SK-MEL-5 (cell line): ENCODE data around the gene CCDC88B. TPM values are rescaled to one million over a fixed set of nuclear protein-coding genes. Genes with fewer than 3 reads are reported as not detected.
"Not testable (repeated sequence)": the region's sequence is repeated elsewhere in the genome, so short reads cannot be mapped to it uniquely, and the experiment has no call there.

Source experiments
- DNase-seq: peaks from one replicate; pipeline ENCODE4 v3.0.0-alpha.2; 2016; ENCODE audit warnings: low read depth, low spot score
- in situ Hi-C: cut with HindIII; loops from 2 replicates; pipeline ENCODE4 v1.10.0; 2016; ENCODE audit warnings: low sequenced_read_pairs, high pct_unique_total_duplicates, low pct_unique_long_range_greater_than_20kb
- total RNA-seq: library from RNA; depleted of rRNA; stranded (reverse); fragments of >200 nt; shearing (Covaris generic); gene quantifications from 2 replicates; pipeline ENCODE4 v1.2.3, GENCODE V29; 2014

CCDC88B gene
- total RNA-seq, 1 experiment from 2014 or later: 2.0 TPM

DNA sequence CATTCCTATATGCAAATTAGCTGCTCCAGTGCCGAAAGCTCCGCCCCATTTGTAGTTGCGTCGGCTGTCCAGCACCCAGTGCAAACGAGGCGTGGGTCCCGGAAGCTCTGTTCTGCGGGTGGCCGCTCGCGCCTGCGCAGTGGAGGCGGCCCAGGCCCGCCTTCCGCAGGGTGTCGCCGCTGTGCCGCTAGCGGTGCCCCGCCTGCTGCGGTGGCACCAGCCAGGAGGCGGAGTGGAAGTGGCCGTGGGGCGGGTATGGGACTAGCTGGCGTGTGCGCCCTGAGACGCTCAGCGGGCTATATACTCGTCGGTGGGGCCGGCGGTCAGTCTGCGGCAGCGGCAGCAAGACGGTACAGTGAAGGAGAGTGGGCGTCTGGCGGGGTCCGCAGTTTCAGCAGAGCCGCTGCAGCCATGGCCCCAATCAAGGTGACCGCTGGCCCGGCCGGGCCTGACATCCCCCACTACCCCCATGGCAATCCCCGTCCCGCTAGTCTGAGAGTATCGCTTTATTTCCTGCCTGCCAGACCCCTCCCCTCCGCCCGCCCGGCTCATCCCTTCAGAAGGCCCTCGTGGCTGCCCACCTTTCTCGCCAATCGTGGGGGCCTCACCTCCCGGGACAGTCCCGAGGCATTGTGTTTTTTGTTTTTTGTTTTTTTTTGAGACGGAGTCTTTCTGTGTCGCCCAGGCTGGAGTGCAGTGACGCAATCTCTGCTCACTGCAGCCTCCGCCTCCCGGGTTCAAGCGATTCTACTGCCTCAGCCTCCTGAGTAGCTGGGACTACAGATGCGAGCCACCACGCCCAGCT is 21.8 kb upstream of the CCDC88B start, which contains the start of gene PRDX5:
PRDX5 (plus strand) TSS at position 161 of the 805 bp plus-strand sequence; CDS start at position 256, 95 bp downstream.
- DNase-seq: peak; percentile 94
- in situ Hi-C loops: no loop called here

DNA sequence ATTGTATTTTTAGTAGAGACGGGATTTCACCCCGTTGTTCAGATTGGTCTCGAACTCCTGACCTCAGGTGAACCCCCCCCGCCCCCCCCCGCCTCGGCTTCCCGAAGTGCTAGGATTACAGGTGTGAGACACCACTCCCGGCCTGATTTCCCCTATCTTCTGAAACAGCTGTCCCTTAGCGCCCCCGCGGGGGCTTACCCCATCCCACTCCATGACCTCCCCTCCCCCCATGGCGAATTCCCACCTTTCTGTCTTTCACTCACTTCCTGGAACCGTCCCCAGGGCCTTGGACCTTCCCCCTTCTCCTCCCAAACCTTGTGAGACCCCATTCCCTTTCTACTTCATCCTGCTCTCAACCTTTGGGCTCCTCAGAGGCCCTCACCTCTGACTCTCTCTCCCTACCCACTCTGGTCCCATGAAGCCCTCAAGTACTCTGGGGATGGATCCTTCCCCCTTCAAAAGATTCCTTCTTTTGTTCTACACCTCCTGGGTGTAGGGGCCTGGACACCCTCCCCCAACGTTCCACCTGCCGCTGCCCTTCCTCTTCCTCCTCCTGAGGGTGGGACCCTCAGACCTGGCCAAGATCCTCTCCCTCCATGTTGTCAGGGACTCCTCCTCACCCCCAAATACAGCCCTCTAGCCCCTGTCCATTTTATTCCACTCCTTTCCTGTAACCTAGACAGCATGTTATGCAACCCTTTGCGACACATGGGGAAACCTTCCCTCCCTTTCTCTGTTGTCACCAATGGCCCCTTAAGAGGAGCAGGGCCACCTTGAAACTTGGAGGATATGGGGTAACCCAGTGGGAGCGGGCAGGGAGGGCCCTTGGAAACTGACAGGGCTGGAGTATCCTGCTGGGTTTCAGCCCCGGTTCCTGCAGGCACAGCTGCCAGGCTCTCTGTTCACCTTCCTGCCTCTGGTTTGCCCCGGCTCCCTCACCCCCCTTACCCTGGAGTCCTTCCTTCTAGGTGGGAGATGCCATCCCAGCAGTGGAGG is 20.9 kb upstream of the CCDC88B start:
- no peak for DNase-seq
- in situ Hi-C loops: no loop called here

DNA sequence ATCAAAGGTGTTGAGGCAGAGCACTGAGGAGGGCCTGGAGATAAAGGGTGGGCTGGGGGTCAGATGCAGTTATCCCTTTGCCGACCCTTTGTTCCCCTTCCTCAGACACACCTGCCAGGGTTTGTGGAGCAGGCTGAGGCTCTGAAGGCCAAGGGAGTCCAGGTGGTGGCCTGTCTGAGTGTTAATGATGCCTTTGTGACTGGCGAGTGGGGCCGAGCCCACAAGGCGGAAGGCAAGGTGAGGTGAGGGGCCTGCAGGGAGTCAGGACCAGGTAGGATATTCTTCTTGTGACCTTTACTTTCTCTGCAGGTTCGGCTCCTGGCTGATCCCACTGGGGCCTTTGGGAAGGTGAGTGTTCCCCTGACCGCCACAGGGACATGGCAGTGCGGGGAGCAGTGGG is 19.4 kb upstream of the CCDC88B start:
- in situ Hi-C loops: no loop called here
- DNase-seq: no peak

DNA sequence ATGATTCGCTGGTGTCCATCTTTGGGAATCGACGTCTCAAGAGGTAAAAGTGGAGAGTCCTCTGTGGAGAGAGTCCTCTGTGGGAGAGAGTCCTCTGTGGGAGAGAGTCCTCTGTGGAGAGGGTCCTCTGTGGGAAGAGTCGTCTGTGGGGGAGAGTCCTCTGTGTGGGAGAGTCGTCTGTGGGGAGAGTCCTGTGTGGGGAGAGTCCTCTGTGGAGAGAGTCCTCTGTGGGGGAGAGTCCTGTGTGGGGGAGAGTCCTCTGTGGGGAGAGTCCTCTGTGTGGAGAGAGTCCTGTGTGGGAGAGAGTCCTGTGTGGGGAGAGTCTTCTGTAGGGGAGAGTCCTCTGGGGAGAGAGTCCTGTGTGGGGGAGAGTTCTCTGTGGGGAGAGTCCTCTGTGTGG is 19.0 kb upstream of the CCDC88B start:
- no peak for DNase-seq
- in situ Hi-C loops: no loop called here

DNA sequence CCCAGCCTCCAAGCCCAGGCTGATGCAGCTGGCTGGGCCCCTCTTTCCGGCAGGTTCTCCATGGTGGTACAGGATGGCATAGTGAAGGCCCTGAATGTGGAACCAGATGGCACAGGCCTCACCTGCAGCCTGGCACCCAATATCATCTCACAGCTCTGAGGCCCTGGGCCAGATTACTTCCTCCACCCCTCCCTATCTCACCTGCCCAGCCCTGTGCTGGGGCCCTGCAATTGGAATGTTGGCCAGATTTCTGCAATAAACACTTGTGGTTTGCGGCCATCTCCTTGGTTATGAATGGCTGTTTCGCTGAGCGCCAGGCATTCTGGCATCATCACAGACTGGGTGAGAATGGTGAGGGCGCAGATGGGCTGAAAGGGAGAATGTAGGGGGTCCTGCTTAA is 18.5 kb upstream of the CCDC88B start:
- in situ Hi-C loops: no loop called here
- DNase-seq: no peak

DNA sequence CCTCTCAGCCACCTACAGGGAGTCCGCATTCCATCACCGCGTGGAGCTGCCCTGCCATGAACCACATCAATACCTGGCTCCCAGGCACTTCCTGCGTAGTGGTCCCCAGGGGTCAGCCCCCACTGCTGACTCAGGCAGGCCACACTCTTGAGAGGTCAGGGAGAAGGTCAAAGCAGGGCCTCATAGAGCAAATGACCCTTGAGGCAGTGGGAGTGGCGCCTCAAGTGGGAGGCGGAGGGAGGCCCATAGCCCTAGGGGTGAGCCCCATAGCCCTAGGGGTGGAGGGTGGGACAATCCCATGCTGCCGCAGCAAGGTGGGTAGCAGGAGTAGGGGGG is 17.1 kb upstream of the CCDC88B start:
- no peak for DNase-seq
- in situ Hi-C loops: no loop called here

DNA sequence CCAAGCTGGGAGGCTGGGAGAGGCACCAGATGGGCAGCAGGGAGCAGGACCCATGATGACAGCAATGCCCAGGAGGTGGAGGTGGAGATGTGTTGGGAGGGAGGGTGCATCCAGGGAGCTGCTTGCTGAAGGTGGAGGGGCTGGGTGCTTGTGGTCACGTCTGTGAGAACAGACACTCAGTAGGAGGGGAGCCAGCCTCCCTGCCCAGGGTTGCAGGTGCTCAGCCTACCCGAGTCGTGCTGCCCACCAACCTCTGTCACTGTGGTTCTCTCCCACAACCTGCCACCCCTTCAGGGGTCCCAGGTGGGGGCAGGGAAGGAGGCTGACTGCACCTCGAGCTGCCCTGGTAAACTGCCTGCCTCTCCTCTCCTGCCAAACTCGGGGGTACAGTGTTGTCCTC is 16.6 kb upstream of the CCDC88B start:
- in situ Hi-C loops: no loop called here

DNA sequence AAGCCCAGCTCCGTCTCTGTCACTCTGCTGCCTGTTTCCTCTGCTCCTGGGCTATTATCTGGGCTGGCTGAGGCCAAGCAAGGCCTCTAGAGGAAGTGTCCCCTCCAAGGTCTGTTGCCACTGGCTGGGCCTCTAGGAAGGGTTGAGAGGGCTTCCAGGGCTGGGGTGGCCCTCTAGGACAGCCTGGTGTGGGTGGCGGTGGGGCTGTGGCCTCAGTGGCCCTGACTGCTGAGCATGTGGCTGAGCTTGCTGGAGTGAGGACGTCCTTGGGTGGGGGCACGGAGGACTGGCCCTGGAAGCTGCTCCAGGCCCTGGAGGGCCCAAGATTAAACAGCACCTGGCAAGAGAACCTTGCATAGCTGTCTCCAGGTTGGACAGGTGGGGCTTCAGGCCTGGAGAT is 16.0 kb upstream of the CCDC88B start:
- in situ Hi-C loops, DNase-seq: not testable (repeated sequence)

More for the DNA sequence above, 16.6 kb upstream of the CCDC88B start:
- no peak for DNase-seq

DNA sequence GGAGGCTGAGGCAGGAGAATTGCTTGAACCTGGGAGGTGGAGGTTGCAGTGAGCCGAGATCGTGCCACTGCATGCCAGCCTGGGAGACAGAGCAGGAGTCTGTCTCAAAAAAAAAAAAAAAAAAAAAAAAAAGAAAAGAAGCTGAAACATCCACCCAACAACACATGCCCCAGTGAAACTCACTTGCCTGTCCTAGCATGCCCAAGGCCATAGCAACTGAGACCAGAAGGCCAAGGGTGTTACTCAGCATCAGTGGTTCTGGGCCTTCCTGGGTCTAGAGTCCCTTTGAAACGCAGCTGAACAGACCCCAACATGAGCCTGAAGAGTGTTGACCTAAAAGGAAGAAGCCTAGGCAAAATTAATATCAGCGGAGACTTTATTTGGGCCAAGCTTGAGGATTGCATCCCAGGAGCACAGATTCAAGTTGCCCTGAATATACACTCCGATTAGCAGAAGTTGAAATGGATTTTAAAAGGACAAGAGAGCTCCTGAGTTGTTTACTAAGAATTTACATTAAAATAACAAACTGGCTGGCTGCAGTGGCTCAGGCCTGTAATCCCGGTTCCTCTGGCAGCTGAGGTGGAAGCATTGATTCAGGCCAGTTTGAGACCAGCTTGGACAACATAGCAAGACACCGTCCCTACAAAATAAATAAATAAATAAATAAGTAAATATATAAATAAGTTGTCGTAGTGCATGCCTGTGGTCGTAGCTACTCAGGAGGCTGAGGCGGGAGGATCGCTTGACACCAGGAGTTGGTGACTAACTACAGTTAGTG is 15.1 kb upstream of the CCDC88B start:
- in situ Hi-C loops: no loop called here
- no peak for DNase-seq

DNA sequence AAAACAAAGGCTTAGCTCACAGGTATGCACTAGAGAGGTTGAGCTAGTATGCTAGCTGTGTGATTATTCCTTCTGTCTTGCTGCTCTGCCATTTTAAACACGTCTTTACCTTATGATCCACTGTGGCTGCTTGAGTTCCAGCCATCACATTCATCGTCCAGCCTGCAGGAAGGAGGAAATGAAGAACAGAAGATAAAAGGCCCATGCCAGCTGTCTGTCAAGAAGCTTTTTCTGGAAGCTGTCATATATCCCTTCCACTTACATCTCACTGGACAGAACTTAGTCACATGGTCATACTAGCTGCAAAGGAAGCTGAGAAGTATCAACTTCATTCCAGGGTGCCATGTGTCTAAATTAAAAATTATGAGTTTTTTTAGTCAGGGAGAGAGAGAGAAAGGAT is 12.6 kb upstream of the CCDC88B start:
- DNase-seq: no peak
- in situ Hi-C loops: no loop called here

DNA sequence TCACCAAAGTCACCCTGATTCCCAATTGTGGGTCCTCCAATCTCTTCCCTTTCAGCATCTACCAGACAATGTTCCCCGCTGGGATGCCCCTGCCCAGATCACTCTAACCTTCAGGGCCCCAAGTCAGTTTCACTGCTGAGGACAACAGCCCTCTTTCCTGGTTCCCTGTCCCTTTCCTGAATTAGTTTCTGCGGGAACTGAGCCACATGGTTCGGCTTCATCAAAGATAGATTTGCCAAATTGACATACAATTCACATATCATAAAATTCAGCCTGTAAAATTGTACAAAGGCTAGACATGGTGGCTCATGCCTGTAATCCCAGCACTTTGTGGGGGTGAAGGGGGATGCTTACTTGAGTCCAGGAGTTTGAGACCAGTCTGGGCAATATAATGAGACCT is 12.0 kb upstream of the CCDC88B start:
- DNase-seq: no peak

DNA sequence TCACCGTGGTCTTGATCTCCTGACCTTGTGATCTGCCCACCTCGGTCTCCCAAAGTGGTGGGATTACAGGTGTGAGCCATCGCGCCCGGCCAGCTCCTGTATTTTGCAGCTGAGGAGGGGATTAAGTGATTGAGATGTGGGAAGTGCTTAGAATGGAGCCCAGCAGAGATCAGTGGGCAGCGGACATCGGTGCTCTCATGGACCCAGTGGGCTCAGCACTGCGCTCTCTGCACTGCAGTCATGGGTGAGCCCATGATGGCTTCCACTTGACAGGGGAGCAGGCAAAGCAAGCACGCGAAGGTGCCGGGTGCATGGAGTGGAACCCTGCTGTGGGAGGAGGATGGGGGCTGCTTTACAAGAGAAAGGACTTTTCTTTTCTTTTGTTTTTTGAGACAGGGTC is 9.1 kb upstream of the CCDC88B start:
- in situ Hi-C loops: no loop called here
- no peak for DNase-seq

More for the DNA sequence above, 12.0 kb upstream of the CCDC88B start:
- in situ Hi-C loops: no loop called here

DNA sequence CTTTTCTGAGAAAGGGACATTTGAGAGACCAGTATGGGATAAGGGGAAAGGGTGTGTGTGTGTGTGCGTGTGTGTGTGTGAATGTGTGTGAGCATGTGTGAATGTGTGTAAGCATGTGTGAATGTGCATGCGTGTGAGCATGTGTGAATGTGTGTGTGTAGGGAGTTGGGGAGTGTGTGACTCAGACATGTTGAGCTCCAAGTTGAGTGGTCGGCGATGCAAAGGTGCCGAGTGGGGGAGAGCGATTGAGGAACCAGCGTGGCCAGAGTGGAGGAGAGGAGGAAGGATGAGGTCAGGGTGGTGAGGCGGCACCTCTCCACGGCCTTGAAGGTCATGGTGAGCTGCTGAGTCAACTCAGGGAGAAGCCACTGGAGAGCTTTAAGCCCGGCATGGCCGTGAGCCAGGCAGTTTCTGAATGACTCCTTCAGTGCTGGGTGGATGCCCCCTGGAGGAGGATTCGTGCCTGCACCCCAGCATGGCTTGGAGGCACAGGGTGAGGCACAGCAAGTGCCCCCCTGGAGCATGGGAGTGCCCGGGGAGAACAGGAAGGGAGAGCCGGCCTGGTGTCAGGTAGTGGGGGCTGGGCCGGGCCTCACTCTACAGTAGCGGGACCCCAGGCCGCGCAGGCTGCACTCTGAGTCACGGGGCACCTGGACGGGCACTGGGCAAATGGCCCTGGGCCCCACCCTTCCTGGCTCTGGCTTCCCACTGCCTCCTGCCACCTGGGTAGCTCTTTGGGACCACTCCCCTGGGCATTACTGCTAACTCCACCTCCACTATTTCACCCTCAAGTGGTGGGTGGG is 8.2 kb upstream of the CCDC88B start:
- peak; percentile 75 for DNase-seq
- in situ Hi-C loops: no loop called here

DNA sequence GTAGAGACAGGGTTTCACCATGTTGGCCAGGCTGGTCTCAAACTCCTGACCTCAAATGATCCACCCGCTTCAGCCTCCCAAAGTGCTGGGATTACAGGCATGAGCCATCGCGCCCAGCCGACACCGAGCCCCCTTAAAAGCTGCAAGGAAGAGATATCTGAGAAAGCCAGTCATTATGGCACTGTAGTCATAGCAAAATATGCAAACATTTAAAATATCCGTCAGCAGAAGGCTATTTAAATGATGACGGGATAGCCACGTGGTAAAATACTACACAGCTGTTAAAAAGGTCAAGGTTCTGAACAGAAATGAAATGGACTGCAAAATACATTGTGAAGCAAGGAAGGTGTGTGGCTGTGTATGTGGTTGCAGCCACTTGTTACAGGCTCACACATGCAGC is 6.4 kb upstream of the CCDC88B start:
- in situ Hi-C loops: no loop called here
- no peak for DNase-seq

DNA sequence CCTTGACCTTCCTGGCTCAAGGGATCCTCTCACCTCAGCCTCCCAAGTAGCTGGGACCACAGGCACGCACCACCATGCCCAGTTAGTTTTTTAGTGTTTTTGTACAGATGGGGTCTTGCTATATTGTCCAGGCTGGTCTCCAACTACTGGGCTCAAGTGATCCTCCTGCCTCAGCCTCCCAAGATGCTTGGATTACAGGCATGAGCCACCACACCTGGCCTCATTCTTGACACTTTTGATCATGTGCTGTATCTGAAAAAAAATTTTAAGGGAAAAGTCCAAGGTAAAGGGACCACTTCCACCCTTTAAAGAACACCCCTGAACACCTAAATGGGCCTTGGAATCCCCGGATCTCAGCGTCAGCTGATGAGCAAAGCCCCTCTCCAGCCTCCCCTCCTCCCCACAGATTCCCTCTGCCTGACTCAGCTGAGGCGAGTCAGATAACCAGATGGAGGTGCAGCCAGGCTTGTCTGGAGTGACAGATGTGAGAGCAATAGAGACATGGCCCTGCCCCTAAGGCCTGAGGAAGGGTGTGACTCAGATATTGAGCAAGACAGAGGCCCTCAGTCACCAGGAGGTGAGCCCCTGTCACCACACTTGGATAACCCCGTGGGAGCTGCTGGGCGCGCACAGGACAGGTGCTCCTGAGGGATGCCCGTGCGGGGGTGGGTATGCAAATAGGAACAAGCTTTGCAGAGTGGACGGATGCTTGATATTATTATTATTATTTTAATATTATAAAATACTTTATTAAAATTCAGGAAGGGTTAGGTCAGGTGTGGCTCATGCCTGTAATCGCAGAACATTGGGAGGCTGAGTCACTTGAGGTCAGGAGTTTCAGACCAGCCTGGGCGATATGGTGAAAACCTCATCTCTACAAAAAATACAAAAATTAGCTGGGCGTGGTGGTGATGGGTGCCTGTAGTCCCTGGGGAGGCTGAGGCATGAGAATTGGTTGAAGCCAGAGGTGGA is 5.0 kb upstream of the CCDC88B start:
- DNase-seq: no peak
- in situ Hi-C loops: no loop called here
